ENCODE data around the gene VEPH1. TPM values are rescaled to one million over a fixed set of nuclear protein-coding genes. Genes with fewer than 3 reads are reported as not detected.

VEPH1 gene
- total RNA-seq, 1 donor from 2014 or later, result 10.3 TPM

DNA sequence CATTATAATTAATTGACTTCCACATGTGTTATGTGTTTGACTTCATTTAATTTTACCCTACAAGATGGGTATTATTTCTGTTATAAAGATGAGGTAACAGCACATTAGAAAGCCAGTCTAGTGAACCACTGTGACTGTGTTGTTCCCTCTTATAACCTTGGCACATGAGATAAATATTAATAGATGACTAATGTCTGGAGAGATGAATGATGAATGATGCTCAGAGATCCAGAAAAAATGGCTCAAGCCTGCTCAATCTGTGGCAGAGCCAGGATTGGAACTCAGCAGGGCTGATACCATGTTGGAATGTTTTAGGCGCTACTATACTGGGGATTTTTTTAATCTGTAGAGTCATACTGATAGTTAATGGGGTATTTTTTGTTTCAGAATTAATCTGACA is 185.3 kb downstream of the VEPH1 start:
- no peak overlapping the region for H3K27ac Mint-ChIP-seq (ENCODE audit: unreplicated experiment)
- DNase-seq (ENCODE audit: low spot score), result no peak
- no peaks in the 10 kb centered on the region for H3K36me3 Mint-ChIP-seq (ENCODE audit: low read depth, unreplicated experiment)
- H3K4me1 Mint-ChIP-seq (ENCODE audit: unreplicated experiment), result no peaks in the 10 kb centered on the region
- no peaks in the 10 kb centered on the region for H3K9me3 Mint-ChIP-seq (ENCODE audit: unreplicated experiment)
- no peaks in the 10 kb centered on the region for H3K27me3 Mint-ChIP-seq (ENCODE audit: unreplicated experiment)
- H3K4me3 Mint-ChIP-seq (ENCODE audit: unreplicated experiment), result no peak overlapping the region
- TF ChIP-seq, protein P1, sequence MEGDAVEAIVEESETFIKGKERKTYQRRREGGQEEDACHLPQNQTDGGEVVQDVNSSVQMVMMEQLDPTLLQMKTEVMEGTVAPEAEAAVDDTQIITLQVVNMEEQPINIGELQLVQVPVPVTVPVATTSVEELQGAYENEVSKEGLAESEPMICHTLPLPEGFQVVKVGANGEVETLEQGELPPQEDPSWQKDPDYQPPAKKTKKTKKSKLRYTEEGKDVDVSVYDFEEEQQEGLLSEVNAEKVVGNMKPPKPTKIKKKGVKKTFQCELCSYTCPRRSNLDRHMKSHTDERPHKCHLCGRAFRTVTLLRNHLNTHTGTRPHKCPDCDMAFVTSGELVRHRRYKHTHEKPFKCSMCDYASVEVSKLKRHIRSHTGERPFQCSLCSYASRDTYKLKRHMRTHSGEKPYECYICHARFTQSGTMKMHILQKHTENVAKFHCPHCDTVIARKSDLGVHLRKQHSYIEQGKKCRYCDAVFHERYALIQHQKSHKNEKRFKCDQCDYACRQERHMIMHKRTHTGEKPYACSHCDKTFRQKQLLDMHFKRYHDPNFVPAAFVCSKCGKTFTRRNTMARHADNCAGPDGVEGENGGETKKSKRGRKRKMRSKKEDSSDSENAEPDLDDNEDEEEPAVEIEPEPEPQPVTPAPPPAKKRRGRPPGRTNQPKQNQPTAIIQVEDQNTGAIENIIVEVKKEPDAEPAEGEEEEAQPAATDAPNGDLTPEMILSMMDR (IDR thresholded peaks at IDR 0.05; ENCODE audit: unreplicated experiment), result no peak

DNA sequence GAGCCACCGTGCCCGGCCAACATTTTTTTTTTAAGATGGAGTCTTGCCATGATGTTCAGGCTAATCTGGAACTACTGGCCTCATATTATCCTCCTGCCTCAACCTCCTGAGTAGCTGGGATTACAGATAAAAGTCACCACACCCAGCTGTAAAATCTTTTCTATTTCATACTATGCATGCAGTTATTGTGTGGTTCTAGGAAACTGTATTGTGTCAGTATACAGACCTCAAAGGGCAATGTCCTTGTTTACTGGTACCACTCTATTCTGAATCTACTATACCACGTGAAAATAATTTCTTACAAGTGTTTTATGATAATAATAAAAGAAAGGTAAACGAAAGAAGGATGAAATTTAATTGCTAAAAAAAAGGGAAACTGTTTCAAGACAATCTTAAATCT is 190.0 kb downstream of the VEPH1 start:
- no peaks in the 10 kb centered on the region for H3K4me1 Mint-ChIP-seq (ENCODE audit: unreplicated experiment)
- TF ChIP-seq, protein P1 (IDR thresholded peaks at IDR 0.05; ENCODE audit: unreplicated experiment), result no peak

DNA sequence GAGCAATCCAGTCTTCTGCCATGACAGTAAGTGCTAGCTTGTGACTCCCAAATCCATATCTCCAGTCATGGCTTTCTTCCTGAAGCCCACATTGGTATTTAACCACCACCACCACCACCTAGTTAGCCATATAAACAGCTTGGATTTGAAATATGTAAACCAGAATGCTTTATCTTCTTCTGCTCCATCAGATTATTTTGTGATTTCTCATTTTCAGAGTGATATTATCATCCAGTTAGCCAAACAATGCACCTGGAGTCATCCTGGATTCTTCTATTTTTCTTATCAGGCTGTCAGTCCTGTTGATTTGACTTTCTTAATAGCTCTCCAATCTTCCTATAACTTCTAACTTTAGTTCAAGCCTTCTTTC is 190.9 kb downstream of the VEPH1 start:
- TF ChIP-seq, protein P1 (IDR thresholded peaks at IDR 0.05; ENCODE audit: unreplicated experiment), result no peak
- H3K27me3 Mint-ChIP-seq (ENCODE audit: unreplicated experiment), result no peaks in the 10 kb centered on the region
- no peaks in the 10 kb centered on the region for H3K4me1 Mint-ChIP-seq (ENCODE audit: unreplicated experiment)
- H3K9me3 Mint-ChIP-seq (ENCODE audit: unreplicated experiment), result no peaks in the 10 kb centered on the region
- no peak for DNase-seq (ENCODE audit: low spot score)
- no peaks in the 10 kb centered on the region for H3K36me3 Mint-ChIP-seq (ENCODE audit: low read depth, unreplicated experiment)
- H3K4me3 Mint-ChIP-seq (ENCODE audit: unreplicated experiment), result no peak overlapping the region
- H3K27ac Mint-ChIP-seq (ENCODE audit: unreplicated experiment), result no peak overlapping the region

More for the DNA sequence above, 190.0 kb downstream of the VEPH1 start:
- Mint-ChIP-seq H3K36me3 (ENCODE audit: low read depth, unreplicated experiment) (no peaks in the 10 kb centered on the region), H3K4me3 (ENCODE audit: unreplicated experiment) (no peak overlapping the region), H3K27ac (ENCODE audit: unreplicated experiment) (no peak overlapping the region), H3K9me3 (ENCODE audit: unreplicated experiment) (no peaks in the 10 kb centered on the region), H3K27me3 (ENCODE audit: unreplicated experiment) (no peaks in the 10 kb centered on the region)
- DNase-seq (ENCODE audit: low spot score), result no peak

DNA sequence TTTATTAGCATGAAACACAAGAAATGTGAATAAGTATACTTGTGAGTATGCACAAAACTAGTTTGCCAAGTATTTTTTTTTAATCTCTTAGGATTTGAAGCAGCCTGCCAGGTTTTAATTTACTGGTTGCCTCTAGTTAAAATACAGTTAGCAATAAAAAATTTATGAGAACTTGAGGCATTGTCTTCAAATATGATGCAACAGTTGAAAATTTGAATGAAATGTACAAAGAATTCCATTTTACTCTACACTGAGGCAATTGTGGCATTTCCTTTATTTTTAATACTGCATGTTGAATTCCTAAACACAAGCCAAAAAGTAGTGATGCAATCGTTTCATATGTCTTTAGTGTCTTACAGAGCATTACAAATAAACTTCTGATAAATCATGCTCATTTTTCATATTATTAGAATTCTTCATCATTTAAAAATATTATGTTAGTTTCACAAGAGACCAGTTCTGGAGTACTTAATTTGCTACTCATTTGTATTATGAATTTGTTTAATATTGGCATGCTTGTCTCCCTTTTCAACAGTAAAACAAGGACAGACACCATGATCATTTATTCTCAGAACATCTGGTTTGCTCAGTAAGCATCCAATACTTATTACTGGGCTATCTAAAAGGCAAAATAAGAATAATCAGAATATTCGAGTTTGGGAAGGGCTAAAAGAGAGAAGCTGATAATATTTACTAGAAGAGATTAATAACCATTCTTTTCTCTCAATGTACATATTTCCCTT is 191.4 kb downstream of the VEPH1 start:
- Mint-ChIP-seq H3K36me3 (ENCODE audit: low read depth, unreplicated experiment) (no peaks in the 10 kb centered on the region), H3K27ac (ENCODE audit: unreplicated experiment) (no peak overlapping the region), H3K4me3 (ENCODE audit: unreplicated experiment) (no peak overlapping the region), H3K27me3 (ENCODE audit: unreplicated experiment) (no peaks in the 10 kb centered on the region), H3K4me1 (ENCODE audit: unreplicated experiment) (no peaks in the 10 kb centered on the region), H3K9me3 (ENCODE audit: unreplicated experiment) (no peaks in the 10 kb centered on the region)
- TF ChIP-seq, protein P1 (IDR thresholded peaks at IDR 0.05; ENCODE audit: unreplicated experiment), result no peak
- DNase-seq (ENCODE audit: low spot score), result no peak

DNA sequence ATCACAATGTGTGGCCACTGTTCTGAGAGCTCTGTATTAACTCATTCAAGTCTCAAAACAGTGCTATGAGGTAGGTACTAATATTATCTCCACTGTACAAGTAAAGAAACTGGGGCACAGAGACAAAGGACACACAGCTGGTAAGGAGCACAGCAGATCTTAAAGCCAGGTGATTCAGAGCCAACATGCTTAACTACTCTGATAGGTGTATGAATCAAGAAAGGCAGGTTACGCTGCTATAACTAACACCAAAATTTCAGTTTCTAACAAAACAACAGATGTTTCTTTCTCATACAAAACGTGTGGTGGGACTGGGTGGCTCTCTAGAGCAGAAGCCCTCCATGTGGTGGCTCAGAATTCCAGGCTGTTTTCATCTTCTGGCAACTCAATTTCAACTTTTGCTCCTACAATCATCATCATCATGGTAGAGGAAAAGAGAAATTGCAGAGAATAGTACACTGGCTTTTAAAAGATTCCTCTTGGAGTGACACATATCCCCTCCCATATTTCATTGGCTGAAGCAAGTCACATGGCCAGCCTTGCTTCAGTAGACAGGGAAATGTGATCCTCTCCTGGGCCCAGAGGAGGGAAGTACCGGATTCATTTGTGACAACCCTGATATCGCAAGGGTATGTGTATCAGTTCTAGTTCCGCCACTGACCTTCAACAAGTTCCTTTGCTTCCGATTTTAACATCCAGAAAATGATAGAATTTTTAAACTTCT is 192.7 kb downstream of the VEPH1 start:
- TF ChIP-seq, protein P1 (IDR thresholded peaks at IDR 0.05; ENCODE audit: unreplicated experiment), result no peak
- no peaks in the 10 kb centered on the region for H3K9me3 Mint-ChIP-seq (ENCODE audit: unreplicated experiment)
- H3K4me1 Mint-ChIP-seq (ENCODE audit: unreplicated experiment), result no peaks in the 10 kb centered on the region
- no peaks in the 10 kb centered on the region for H3K27me3 Mint-ChIP-seq (ENCODE audit: unreplicated experiment)
- H3K27ac Mint-ChIP-seq (ENCODE audit: unreplicated experiment), result no peak overlapping the region
- H3K36me3 Mint-ChIP-seq (ENCODE audit: low read depth, unreplicated experiment), result no peaks in the 10 kb centered on the region
- DNase-seq (ENCODE audit: low spot score), result no peak
- H3K4me3 Mint-ChIP-seq (ENCODE audit: unreplicated experiment), result no peak overlapping the region

All from endothelial cell (in vitro differentiated cells).